Ovary (tissue), 9 donors: ENCODE measurements around the gene ZSCAN5A. TPM values are rescaled to one million over a fixed set of nuclear protein-coding genes. Genes with fewer than 3 reads are reported as not detected.
"Not testable (repeated sequence)": the region's sequence is repeated elsewhere in the genome, so short reads cannot be mapped to it uniquely, and the experiment has no call there.

ENCODE experiments used
- DNase-seq, 5 donors: peaks; one replicate each; pipeline ENCODE4 v3.0.0-alpha.2; 2019 to 2020
- H3K27ac ChIP-seq, 2 donors: fragments of 200-600 bp; one replicate each; pipeline versions ENCODE4 v1.5.1 to v1.8.0; 2019 to 2022
- H3K27me3 ChIP-seq: fragments of 200-600 bp; one replicate; pipeline ENCODE4 v1.8.0; 2022
- H3K36me3 ChIP-seq: fragments of 200-600 bp; sonication (generic); one replicate; pipeline ENCODE4 v1.5.1; 2019
- H3K4me1 ChIP-seq: one replicate; pipeline ENCODE4 v1.8.1; 2013; ENCODE audit warnings: mild to moderate bottlenecking, moderate library complexity; ENCODE audit not compliant: insufficient read depth
- H3K4me3 ChIP-seq: fragments of 200-600 bp; sonication (generic); one replicate; pipeline ENCODE4 v1.5.1; 2017
- H3K9me3 ChIP-seq, 2 donors: fragments of 200-600 bp in 1 of 2; sonication (generic) in 1 of 2; one replicate each; pipeline versions ENCODE4 v1.5.1 to v1.8.1; 2013 to 2019; ENCODE audit warnings: mild to moderate bottlenecking in 1 of 2, moderate library complexity in 1 of 2
- CTCF ChIP-seq, 3 donors: fragments of 450-650 bp in 2 of 3; fragments of 200-600 bp in 1 of 3; IDR thresholded peaks; one replicate each; pipeline versions ENCODE4 v1.5.1 to v1.8.0; 2016 to 2022; ENCODE audit warnings: antibody characterized with exemption in 3 of 3, mild to moderate bottlenecking in 1 of 3
- EP300 ChIP-seq: sonication (generic); formaldehyde crosslinking; IDR thresholded peaks from one replicate; pipeline ENCODE4 v1.6.1; 2017; ENCODE audit warnings: antibody characterized with exemption
- POLR2A ChIP-seq: fragments of 450-650 bp; IDR thresholded peaks from one replicate; pipeline ENCODE4 v1.6.1; 2017; ENCODE audit warnings: antibody characterized with exemption, mild to moderate bottlenecking, moderate library complexity
- WGBS, 3 donors: extraction: QIAGEN DNeasy Blood & Tissue Kit in 1 of 3; methylation state at CpG; one replicate each; pipeline versions ENCODE4 v1.1.5 to v1.1.7; 2013 to 2017; 5-methylcytosine and 5-hydroxymethylcytosine counted together
- intact Hi-C, 4 donors: fragments of 100-400 bp; cut with DNase I; formaldehyde crosslinking; loops; one replicate each; pipeline versions ENCODE4 v1.11.0 to v1.15.1; 2022 to 2023
- polyA plus RNA-seq, 2 donors: library from polyadenylated mRNA; stranded (reverse); fragments of 200-250 nt in 1 of 2; fragments of 350-450 nt in 1 of 2; fragmentation: Illumina TruSeq in 1 of 2; extraction: RNeasy Lipid Tissue Mini Kit (QIAGEN cat#74804) in 1 of 2; gene quantifications; one replicate each; pipeline ENCODE4 v1.2.3, GENCODE V29; 2013 to 2014
- total RNA-seq, 7 donors: library from RNA; depleted of rRNA in 2 of 7; stranded (reverse); fragments of >200 nt in 2 of 7; fragmentation: NEBNext Ultra II Directional in 3 of 7; extraction: Animal tissue kit (Norgen Biotek cat#: 25700) in 3 of 7; gene quantifications; one replicate each; pipeline versions ENCODE4 v1.1.0 to v1.2.4, GENCODE V29; 2016 to 2023
- donor health status: DM: no; HTN: no; CAD: no; lungs with moderate emphysema.
- donor health status: DM: no; HTN: no; CAD: no.
- donor health status: Bipolar disorder and iron deficiency.
- donor health status: DM: yes; HTN: yes; CAD: no.
- donor health status: DM: no; HTN: no; CAD: no.
- donor health status: DM: yes; HTN: yes; CAD: no.

The ZSCAN5A gene
- total and polyA plus RNA-seq, 9 donors: 4.6 to 25.7 (median 11.5) TPM

DNA sequence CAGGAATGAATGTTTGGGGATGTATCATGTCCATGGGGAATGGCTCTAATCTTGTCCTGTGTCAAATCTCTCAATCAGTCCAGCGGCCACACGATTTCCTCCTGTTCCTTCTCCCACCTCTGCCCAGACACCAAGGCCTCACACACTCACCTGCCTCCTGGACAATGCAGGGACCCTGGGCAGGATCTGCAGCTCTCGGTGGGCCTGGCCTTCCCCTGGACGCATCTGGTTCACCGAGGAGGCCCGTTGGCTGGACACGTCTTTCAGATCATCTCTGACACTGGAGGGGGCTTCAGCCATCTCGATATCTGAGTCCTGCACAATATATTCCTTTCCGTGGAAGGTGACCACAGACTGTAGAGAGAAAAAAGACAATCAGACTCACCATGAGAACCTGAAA is 91.2 kb downstream of the ZSCAN5A start:
- Histone ChIP-seq H3K36me3 (no peaks in the 10 kb centered on the region), H3K27me3 (no peaks in the 10 kb centered on the region), H3K4me3 (no peak overlapping the region), H3K4me1 (no peaks in the 10 kb centered on the region), H3K27ac (no peak overlapping the region), H3K9me3 (no peaks in the 10 kb centered on the region)
- DNase-seq: no peak
- 89 to 91% (median 89%) methylated on average over 9 of the region's 9 CpGs for WGBS, 3 donors
- TF ChIP-seq EP300 (no peak), CTCF (IDR thresholded peaks at IDR 0.05) (no peak), POLR2A (no peak)
- intact Hi-C loops: no loop called here

DNA sequence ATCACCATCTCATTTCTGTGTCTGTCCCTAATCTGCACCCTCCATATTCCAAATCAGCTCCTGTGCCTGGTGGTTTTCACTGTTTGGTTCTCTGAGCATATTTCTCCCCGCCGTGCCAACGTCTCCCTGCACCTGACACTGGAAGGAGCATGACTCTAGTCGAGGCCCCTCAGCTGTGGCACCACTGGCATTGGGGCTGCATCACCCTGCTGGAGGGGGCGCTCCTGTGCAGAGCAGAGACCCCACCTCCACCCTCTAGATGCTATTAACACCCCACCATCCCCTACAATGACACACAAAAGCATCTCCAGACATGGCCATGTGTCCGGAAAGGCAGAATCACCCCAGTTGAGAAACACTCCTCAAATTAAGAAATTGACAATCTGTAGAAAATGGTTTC is 91.7 kb downstream of the ZSCAN5A start:
- Histone ChIP-seq H3K36me3 (no peaks in the 10 kb centered on the region), H3K27ac (no peak overlapping the region), H3K4me1 (no peaks in the 10 kb centered on the region), H3K4me3 (no peak overlapping the region), H3K27me3 (no peaks in the 10 kb centered on the region), H3K9me3 (no peaks in the 10 kb centered on the region)
- intact Hi-C loops: no loop called here
- no peak for TF ChIP-seq EP300
- no peak for TF ChIP-seq CTCF (IDR thresholded peaks at IDR 0.05)
- no peak for TF ChIP-seq POLR2A
- 73 to 82% (median 78%) methylated on average over 6 of the region's 6 CpGs for WGBS, 3 donors
- DNase-seq: no peak

- TF ChIP-seq CTCF (IDR thresholded peaks at IDR 0.05) (no peak), EP300 (no peak), POLR2A (no peak)
- H3K4me1 ChIP-seq: no peaks in the 10 kb centered on the region
- intact Hi-C loops: no loop called here
- no peak overlapping the region for H3K27ac ChIP-seq
- H3K27me3 ChIP-seq: no peaks in the 10 kb centered on the region
- no peak overlapping the region for H3K4me3 ChIP-seq
- H3K36me3 ChIP-seq: no peaks in the 10 kb centered on the region
- no peaks in the 10 kb centered on the region for H3K9me3 ChIP-seq
- no peak for DNase-seq
- WGBS, 3 donors: 92 to 96% (median 93%) methylated on average over 14 of the region's 14 CpGs
Measured at GRCh38 chr19:56221851-56222250, 92.8 kb downstream of the ZSCAN5A start.

DNA sequence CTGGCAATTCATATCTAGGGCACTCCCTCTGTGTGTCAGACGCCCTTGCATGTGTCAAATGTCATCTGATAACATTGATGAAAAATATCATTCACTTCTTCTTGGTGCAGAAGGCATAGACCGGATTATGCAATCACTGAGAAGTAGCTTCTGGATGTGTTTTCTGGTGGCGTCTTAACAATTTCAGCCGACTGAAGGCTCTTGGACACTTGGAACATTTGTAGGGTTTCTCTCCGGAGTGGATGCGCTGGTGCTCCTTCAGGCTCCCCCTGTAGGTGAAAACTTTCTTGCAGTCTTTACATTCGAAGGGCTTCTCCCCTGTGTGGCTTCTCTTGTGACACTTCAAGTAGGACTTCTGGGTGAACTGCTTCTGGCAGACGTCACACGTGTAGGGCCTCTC is 93.2 kb downstream of the ZSCAN5A start:
- H3K27ac ChIP-seq, H3K9me3 ChIP-seq, H3K27me3 ChIP-seq, DNase-seq, H3K4me3 ChIP-seq, H3K4me1 ChIP-seq, intact Hi-C loops, H3K36me3 ChIP-seq: not testable (repeated sequence)
- 51 to 56% (median 55%) methylated on average over 9 of the region's 9 CpGs for WGBS, 3 donors

GRCh38 chr19:56218961-56219360 is 95.7 kb downstream of the ZSCAN5A start:
- H3K27me3 ChIP-seq: no peaks in the 10 kb centered on the region
- no peaks in the 10 kb centered on the region for H3K36me3 ChIP-seq
- intact Hi-C loops: no loop called here
- no peak for DNase-seq
- WGBS, 3 donors: 88 to 93% (median 88%) methylated on average over 10 of the region's 10 CpGs
- no peak overlapping the region for H3K27ac ChIP-seq
- no peak for TF ChIP-seq POLR2A
- TF ChIP-seq EP300: no peak
- TF ChIP-seq CTCF (IDR thresholded peaks at IDR 0.05): no peak
- H3K9me3 ChIP-seq: no peaks in the 10 kb centered on the region
- H3K4me3 ChIP-seq: no peak overlapping the region
- no peaks in the 10 kb centered on the region for H3K4me1 ChIP-seq
